Activated B cell treated with CpG ODN at 0.5 μM for 24 hours (primary cell): ENCODE results near the gene DSCAM. TPM values are rescaled to one million over a fixed set of nuclear protein-coding genes. Genes with fewer than 3 reads are reported as not detected.

Experiments
- ATAC-seq: fragments of 200-7000 bp; cut with Tn5 transposase; one replicate; pipeline ENCODE4 v1.10.0; 2021; ENCODE audit warnings: low read depth, mild to moderate bottlenecking, moderate library complexity
- CTCF ChIA-PET: fragments of 350-600 bp; sonication (Branson Sonifier 250); formaldehyde crosslinking; loops from one replicate; lab custom pipeline; 2021; ENCODE audit warnings: antibody characterized with exemption; lab: Charles Lee
- POLR2A ChIA-PET: fragments of 350-600 bp; sonication (Branson Sonifier 250); formaldehyde crosslinking; loops from one replicate; lab custom pipeline; 2021; ENCODE audit warnings: antibody characterized with exemption; lab: Charles Lee
- DNase-seq: peaks from one replicate; pipeline ENCODE4 v3.0.0; 2022
- H3K27ac Mint-ChIP-seq: one replicate; pipeline ENCODE4 v1.8.0; 2020; ENCODE audit warnings: mixed read lengths
- H3K27me3 Mint-ChIP-seq: one replicate; pipeline ENCODE4 v1.8.0; 2021; ENCODE audit warnings: mixed read lengths
- H3K36me3 Mint-ChIP-seq: one replicate; pipeline ENCODE4 v1.8.0; 2021; ENCODE audit warnings: low read depth, mixed read lengths
- H3K4me1 Mint-ChIP-seq: one replicate; pipeline ENCODE4 v1.8.0; 2021; ENCODE audit warnings: mixed read lengths
- H3K4me3 Mint-ChIP-seq: one replicate; pipeline ENCODE4 v1.8.0; 2020; ENCODE audit warnings: mild to moderate bottlenecking, mixed read lengths
- H3K9me3 Mint-ChIP-seq: one replicate; pipeline ENCODE4 v1.8.0; 2020; ENCODE audit warnings: mixed read lengths
- intact Hi-C: fragments of 100-400 bp; cut with micrococcal nuclease; formaldehyde crosslinking; loops from one replicate; pipeline ENCODE4 v1.15.1; 2024
- total RNA-seq: library from RNA; stranded (reverse); gene quantifications from 2 replicates; pipeline ENCODE4 v1.2.3, GENCODE V29; 2022
- TF ChIP-seq, protein P1 (sequence below): fragments of 200-600 bp; IDR thresholded peaks from one replicate; pipeline ENCODE4 v1.8.0; 2022; ENCODE audit warnings: antibody characterized with exemption, mild to moderate bottlenecking

DSCAM gene
- total RNA-seq, 1 donor from 2014 or later = not detected

DNA sequence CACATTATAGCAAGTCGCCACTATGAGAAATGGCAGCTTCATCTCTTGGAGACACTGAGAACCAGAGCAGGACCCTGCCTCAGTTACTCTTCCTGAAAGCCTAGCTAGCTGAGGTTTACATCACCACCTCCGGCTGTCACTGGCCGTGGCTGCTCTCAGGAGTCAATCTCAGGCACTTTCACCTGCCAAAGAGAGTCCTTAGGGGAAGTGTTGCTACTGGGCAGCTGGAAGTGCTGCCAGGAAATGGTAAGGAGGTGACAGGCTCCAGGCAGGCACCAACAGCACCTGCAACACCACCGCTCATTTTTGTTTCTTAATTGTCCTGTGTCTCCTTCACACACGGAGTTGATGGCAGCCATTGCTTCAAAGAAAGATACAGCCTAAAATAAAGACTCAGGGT, 92.5 kb downstream of the DSCAM start:
- Mint-ChIP-seq H3K4me1 (no peaks in the 10 kb centered on the region), H3K4me3 (no peak overlapping the region), H3K9me3 (peaks cover 6% of the 10 kb centered on the region), H3K27ac (no peak overlapping the region), H3K27me3 (no peaks in the 10 kb centered on the region), H3K36me3 (no peaks in the 10 kb centered on the region)
- ChIA-PET CTCF (no interaction called here), POLR2A (no interaction called here)
- no peak for DNase-seq
- no peak for ATAC-seq
- TF ChIP-seq, protein P1, sequence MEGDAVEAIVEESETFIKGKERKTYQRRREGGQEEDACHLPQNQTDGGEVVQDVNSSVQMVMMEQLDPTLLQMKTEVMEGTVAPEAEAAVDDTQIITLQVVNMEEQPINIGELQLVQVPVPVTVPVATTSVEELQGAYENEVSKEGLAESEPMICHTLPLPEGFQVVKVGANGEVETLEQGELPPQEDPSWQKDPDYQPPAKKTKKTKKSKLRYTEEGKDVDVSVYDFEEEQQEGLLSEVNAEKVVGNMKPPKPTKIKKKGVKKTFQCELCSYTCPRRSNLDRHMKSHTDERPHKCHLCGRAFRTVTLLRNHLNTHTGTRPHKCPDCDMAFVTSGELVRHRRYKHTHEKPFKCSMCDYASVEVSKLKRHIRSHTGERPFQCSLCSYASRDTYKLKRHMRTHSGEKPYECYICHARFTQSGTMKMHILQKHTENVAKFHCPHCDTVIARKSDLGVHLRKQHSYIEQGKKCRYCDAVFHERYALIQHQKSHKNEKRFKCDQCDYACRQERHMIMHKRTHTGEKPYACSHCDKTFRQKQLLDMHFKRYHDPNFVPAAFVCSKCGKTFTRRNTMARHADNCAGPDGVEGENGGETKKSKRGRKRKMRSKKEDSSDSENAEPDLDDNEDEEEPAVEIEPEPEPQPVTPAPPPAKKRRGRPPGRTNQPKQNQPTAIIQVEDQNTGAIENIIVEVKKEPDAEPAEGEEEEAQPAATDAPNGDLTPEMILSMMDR = no peak
- intact Hi-C loops = no loop called here

DNA sequence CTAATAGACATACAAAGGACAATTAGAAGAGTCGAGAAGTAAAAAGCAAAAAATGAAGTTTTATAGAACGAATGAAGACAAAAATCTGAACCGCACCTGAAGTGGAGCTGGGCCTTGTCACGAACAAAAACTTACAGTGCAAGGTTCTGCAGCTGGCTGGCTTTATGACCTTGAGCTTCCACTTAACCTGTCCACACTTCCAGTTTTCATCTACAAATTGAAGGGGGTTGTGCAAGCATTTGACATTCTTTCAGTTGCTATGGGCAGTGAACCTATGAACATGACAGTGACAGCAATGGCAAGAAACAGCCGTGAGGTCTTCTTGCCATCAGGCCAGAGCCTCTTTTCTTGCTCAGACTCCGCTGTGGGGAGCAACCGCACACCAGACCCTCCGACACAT, 93.2 kb downstream of the DSCAM start:
- intact Hi-C loops = no loop called here
- TF ChIP-seq, protein P1 = no peak
- CTCF ChIA-PET = no interaction called here
- no peak for ATAC-seq
- Mint-ChIP-seq H3K4me3 (no peak overlapping the region), H3K4me1 (no peaks in the 10 kb centered on the region), H3K27ac (no peak overlapping the region), H3K36me3 (no peaks in the 10 kb centered on the region), H3K9me3 (peaks cover 6% of the 10 kb centered on the region), H3K27me3 (no peaks in the 10 kb centered on the region)
- POLR2A ChIA-PET = no interaction called here
- DNase-seq = no peak

DNA sequence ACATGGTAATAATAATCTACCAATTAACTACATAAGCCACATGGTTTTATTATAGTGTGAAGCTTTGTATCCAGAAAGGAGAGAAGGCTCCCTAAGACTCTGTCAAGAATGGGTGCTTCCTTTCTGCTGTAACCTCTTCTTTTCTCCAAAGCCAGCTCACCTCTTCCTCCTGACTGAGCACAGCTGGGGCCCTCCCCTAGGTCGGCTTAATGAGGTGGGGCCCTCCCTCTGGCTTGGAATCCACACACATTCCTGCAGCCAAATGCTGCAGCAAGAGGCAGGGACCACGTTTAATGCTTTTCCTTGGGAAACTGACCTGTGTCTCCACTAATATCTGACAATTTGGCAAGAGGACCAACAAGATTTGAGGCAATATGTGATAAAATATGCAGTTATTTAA, 94.8 kb downstream of the DSCAM start:
- intact Hi-C loops = no loop called here
- H3K27me3 Mint-ChIP-seq = no peaks in the 10 kb centered on the region
- no peak for DNase-seq
- no peak for ATAC-seq
- no peaks in the 10 kb centered on the region for H3K36me3 Mint-ChIP-seq
- peaks cover 6% of the 10 kb centered on the region for H3K9me3 Mint-ChIP-seq
- TF ChIP-seq, protein P1 = no peak
- ChIA-PET POLR2A (no interaction called here), CTCF (no interaction called here)
- no peak overlapping the region for H3K27ac Mint-ChIP-seq
- no peaks in the 10 kb centered on the region for H3K4me1 Mint-ChIP-seq
- H3K4me3 Mint-ChIP-seq = no peak overlapping the region

DNA sequence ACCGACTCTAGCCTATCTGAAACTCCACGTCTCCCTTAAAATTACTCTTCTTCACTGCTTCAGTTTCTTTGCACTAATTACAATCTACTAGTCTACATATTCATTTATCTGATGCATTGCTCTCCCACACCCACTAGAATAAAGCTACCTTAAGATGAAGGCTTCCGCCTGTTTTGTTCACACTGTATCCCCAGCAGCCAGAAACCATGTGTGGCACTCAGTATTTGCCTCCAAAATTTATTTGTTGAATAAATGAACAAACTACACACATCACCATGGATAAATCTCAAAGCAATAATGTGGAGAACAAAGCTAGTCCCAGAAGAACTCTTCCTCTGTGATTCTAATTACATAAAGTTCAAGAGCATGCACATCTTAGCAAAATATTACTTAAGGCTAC, 95.7 kb downstream of the DSCAM start:
- POLR2A ChIA-PET = no interaction called here
- intact Hi-C loops = no loop called here
- TF ChIP-seq, protein P1 = no peak
- no peaks in the 10 kb centered on the region for H3K27me3 Mint-ChIP-seq
- H3K4me3 Mint-ChIP-seq = no peak overlapping the region
- no peak for ATAC-seq
- H3K4me1 Mint-ChIP-seq = no peaks in the 10 kb centered on the region
- H3K9me3 Mint-ChIP-seq = peaks cover 6% of the 10 kb centered on the region
- no peak overlapping the region for H3K27ac Mint-ChIP-seq
- CTCF ChIA-PET = no interaction called here
- no peaks in the 10 kb centered on the region for H3K36me3 Mint-ChIP-seq
- no peak for DNase-seq

DNA sequence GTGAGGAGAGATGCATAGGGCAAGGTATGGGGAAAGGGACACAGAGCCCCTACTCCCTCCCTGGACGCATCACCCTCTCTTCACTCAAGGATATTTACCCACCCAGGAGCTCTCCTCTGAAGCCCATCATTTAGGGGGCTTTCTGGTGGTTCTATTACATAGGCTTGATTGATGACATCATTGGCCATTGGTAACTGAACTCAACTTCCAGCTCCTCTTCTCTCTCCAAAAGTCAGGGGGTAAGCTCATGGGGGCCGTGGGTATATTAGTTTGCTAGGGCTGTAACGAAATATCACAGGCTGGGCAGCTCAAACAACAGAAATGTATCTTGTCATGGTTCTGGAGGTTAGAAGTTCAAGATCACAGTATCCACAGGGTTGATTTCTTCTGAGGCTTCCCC, 110.8 kb downstream of the DSCAM start:
- H3K4me1 Mint-ChIP-seq = no peaks in the 10 kb centered on the region
- intact Hi-C loops = no loop called here
- H3K27ac Mint-ChIP-seq = no peak overlapping the region
- no peaks in the 10 kb centered on the region for H3K9me3 Mint-ChIP-seq
- no peaks in the 10 kb centered on the region for H3K36me3 Mint-ChIP-seq
- CTCF ChIA-PET = no interaction called here
- no peaks in the 10 kb centered on the region for H3K27me3 Mint-ChIP-seq
- TF ChIP-seq, protein P1 = no peak
- DNase-seq = no peak
- POLR2A ChIA-PET = no interaction called here
- no peak for ATAC-seq
- H3K4me3 Mint-ChIP-seq = no peak overlapping the region
